Cardiac ventricle fibroblast (primary cell): Measurements from ENCODE around the gene KRTAP10-6. TPM values are rescaled to one million over a fixed set of nuclear protein-coding genes. Genes with fewer than 3 reads are reported as not detected.

ENCODE experiments used
- total RNA-seq: library from RNA; depleted of rRNA; stranded (reverse); fragments of >200 nt; gene quantifications from 2 replicates; pipeline ENCODE4 v1.2.3, GENCODE V29; 2015

Gene KRTAP10-6, protein sequence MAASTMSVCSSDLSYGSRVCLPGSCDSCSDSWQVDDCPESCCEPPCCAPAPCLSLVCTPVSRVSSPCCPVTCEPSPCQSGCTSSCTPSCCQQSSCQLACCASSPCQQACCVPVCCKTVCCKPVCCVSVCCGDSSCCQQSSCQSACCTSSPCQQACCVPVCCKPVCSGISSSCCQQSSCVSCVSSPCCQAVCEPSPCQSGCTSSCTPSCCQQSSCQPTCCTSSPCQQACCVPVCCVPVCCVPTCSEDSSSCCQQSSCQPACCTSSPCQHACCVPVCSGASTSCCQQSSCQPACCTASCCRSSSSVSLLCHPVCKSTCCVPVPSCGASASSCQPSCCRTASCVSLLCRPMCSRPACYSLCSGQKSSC
- total RNA-seq = not detected in 2 replicates

DNA sequence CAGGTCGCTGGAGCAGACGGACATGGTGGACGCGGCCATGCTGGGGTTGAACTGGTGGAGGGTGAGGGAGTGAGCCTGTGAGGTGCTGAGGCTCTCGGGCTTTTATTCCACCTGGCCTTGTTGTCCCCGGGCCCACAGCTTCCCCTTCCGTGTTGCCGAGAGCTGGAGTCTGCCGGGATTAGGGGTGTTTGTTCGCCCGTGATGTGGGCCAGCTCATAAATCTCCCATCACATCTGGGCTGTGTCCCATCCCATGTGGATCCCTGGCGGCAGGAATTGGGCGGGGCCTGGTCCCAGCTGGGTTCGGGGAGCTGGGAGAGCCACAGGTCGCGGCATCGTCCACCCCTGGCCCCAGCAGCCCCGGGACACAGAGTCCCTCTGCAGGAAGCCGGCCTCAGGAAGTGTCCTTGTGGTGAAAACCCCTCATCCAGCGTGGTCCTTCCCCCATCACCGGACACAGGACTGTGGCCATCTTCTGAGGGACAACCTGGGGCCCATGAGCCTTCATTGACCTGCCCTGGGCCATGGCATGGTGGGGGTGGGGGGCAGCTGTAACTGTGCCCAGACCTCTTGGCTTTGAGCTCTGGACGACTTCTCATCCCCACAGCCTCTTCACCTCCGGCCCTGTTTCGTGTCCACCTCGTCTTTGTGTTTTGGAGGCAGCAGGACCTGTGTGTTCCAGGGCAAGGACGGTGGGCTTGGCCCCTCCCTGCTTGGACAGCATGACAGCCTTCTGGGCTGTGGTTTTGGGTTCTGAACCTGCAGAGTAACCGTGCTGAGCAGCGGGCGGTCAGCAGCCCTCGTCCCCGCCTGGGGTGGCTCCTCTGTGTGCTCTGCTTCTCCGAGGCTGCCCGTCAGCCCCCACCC is at the start of gene KRTAP10-6:
TSS of gene KRTAP10-6 (minus strand) at position 60 of the 866 bp plus-strand sequence. CDS start at position 39, 21 bp downstream.

DNA sequence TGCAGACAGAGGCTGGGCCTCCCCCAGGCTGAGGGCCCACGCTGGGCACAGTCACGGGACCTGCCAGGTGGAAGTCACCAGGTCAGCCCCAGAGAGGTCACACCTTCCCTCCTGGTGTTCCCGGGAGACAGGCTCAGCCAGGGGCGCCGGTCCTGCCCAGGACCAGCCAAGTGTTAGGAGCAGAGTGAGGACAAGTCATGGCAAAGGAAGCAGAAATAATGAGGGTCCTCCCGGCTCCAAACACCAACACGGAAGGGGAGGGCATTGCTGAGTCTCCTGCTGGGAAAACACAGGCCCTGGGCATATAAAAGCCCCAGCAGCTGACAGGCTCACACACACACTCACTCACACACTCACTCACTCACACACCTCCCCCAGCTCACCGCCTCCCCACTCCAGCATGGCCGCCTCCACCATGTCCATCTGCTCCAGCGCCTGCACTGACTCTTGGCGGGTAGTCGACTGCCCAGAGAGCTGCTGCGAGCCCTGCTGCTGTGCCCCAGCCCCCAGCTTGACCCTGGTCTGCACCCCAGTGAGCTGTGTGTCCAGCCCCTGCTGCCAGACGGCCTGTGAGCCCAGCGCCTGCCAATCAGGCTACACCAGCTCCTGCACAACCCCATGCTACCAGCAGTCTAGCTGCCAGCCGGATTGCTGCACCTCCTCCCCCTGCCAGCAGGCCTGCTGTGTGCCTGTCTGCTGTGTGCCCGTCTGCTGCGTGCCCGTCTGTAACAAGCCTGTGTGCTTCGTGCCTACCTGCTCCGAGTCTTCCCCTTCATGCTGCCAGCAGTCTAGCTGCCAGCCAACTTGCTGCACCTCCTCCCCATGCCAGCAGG is 44.9 kb upstream of the KRTAP10-6 start, which contains the start of gene KRTAP10-10:
TSS of gene KRTAP10-10 (plus strand) at position 339 of the 833 bp plus-strand sequence. CDS start at position 401, 62 bp downstream.

DNA sequence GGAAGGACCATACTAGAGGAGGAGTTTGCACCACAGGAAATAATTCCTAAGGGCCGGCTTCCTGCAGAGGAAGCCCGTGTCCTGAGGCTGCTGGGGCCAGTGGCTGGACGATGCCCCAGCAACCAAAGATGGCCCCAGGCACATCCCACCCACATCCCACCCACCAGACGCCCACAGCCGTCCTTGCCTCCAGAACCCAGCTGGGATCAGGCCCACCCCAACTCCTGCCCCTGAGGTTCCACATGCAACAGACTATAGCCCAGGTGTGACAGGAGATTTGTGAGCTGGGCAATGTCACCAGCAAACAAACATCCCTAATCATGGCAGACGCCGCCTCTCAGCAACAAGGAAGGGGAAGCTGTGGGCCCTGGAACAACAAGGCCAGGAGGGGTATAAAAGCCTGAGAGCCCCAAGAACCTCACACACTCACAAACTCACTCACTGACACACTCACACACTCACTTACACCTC is 34.4 kb upstream of the KRTAP10-6 start, which contains the start of gene KRTAP10-9:
TSS of gene KRTAP10-9 (plus strand) at position 421 of the 471 bp plus-strand sequence. CDS start 79 bp downstream, outside the sequence.

DNA sequence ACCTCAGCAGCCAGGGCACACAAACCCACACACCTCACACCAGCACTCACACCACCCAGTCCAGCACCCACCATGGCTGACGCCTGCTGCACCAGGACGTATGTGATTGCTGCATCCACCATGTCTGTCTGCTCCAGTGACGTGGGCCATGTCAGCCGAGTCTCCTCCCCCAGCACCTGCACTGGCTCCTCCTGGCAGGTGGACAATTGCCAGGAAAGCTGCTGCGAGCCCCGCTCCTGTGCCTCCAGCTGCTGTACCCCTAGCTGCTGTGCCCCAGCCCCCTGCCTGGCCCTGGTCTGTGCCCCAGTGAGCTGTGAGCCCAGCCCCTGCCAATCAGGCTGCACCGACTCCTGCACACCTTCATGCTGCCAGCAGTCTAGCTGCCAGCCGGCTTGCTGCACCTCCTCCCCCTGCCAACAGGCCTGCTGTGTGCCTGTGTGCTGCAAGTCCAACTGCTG is 19.8 kb upstream of the KRTAP10-6 start, which contains the start of gene KRTAP10-8:
TSS of gene KRTAP10-8 (plus strand) at position 51 of the 458 bp plus-strand sequence. CDS start at position 73, 22 bp downstream.

DNA sequence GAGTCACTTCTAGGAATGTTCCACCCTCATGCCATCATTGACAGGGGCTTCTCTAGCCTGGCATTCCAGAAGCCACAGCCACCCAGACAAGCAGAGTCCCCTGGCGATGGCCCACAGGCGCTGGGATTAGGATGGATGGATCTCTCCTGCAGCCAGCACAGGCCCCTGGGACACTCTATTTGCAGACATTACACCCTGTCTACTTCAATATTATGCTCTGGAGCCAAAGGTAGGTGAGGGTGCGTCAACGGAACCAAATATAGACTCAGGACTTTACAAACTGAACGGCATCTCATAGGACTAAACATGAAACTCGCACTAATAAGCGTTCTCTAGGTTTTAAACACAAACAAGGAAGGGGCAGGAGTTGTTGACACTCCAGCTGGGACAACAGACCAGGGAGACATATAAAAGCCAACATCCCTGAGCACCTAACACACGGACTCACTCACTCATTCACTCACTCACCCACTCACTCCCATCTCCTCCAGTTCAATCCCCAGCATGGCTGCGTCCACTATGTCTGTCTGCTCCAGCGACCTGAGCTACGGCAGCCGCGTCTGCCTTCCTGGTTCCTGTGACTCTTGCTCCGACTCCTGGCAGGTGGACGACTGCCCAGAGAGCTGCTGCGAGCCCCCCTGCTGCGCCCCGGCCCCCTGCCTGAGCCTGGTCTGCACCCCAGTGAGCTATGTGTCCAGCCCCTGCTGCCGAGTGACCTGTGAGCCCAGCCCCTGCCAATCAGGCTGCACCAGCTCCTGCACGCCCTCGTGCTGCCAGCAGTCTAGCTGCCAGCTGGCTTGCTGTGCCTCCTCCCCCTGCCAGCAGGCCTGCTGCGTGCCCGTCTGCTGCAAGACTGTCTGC is 8.0 kb upstream of the KRTAP10-6 start, which contains the start of gene KRTAP10-7:
TSS of gene KRTAP10-7 (plus strand) at position 480 of the 861 bp plus-strand sequence. CDS start at position 505, 25 bp downstream.

DNA sequence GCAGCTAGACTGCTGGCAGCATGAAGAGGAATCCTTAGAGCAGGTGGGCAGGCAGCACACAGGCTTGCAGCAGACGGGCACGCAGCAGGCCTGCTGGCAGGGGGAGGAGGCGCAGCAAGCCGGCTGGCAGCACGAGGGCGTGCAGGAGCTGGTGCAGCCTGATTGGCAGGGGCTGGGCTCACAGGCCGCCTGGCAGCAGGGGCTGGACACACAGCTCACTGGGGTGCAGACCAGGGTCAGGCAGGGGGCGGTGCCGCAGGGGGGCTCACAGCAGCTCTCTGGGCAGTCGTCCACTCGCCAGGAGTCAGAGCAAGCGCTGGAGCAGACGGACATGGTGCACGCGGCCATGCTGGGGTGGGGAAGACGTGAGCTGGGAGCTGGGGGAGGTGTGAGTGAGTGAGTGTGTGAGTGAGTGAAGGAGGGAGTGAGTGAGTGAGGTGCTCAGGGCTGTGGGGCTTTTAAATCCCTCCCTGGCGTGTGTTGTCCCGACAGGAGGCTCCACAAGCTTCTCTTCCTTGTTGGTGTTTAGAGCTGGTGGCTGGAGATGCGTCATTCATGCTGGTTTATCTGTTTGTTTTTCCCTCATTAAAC is 12.0 kb downstream of the KRTAP10-6 start, which contains the start of gene KRTAP10-5:
TSS of gene KRTAP10-5 (minus strand) at position 374 of the 591 bp plus-strand sequence. CDS start at position 348, 26 bp downstream.

DNA sequence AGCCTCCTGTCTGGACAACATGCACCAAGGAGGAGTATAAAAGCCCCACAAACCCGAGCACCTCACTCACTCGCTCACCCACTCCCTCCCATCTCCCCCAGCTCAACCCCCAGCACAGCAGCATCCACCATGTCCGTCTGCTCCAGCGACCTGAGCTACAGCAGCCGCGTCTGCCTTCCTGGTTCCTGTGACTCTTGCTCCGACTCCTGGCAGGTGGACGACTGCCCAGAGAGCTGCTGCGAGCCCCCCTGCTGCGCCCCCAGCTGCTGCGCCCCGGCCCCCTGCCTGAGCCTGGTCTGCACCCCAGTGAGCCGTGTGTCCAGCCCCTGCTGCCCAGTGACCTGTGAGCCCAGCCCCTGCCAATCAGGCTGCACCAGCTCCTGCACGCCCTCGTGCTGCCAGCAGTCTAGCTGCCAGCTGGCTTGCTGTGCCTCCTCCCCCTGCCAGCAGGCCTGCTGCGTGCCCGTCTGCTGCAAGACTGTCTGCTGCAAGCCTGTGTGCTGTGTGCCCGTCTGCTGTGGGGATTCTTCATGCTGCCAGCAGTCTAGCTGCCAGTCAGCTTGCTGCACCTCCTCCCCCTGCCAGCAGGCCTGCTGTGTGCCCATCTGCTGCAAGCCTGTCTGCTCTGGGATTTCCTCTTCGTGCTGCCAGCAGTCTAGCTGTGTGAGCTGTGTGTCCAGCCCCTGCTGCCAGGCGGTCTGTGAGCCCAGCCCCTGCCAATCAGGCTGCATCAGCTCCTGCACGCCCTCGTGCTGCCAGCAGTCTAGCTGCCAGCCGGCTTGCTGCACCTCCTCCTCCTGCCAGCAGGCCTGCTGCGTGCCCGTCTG is 18.5 kb downstream of the KRTAP10-6 start, which contains the start of gene KRTAP10-4:
TSS of gene KRTAP10-4 (plus strand) at position 100 of the 827 bp plus-strand sequence. CDS start at position 130, 30 bp downstream.

DNA sequence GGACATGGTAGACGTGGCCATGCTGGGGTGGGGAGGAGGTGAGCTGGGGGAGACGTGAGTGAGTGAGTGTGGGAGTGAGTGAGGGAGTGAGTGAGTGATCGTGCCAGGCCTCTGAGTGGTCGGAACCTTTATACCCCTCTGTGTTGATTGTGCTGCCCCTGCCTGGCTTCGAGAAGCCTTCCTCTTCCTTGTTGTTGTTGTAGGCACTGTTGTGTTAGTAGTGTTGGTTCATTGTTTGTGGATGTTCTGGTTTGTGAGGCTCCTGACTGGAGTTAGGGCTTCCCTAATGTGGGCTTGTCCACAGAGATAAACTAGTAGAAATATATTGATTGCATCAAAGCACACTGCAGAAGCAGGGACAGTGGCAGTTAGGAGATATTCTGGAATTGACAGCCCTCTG is 33.6 kb downstream of the KRTAP10-6 start, which contains the start of gene KRTAP10-3:
TSS of gene KRTAP10-3 (minus strand) at position 101 of the 400 bp plus-strand sequence. CDS start at position 21, 80 bp downstream.

DNA sequence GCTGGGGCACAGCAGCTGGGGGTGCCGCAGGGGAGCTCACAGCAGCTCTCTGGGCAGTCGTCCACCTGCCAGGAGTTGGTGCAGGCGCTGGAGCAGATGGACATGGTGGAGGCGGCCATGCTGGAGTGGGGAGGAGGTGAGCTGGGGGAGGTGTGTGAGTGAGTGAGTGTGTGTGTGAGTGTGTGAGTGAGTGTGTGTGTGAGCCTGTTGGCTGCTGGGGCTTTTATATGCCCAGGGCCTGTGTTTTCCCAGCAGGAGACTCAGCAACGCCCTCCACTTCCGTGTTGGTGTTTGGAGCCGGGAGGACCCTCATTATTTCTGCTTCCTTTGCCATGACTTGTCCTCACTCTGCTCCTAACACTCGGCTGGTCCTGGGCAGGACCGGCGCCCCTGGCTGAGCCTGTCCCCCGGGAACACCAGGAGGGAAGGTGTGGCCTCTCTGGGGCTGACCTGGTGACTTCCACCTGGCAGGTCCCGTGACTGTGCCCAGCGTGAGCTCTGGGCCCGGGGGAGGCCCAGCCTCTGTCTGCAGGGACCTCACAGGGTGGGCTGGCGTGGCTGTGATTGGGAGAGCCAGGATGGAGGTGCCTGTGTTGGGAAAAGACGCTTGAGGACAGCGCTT is 40.9 kb downstream of the KRTAP10-6 start, which contains the start of gene KRTAP10-2:
TSS of gene KRTAP10-2 (minus strand) at position 166 of the 622 bp plus-strand sequence. CDS start at position 119, 47 bp downstream.

Other genes starting within 250 kb of the KRTAP10-6 start
- not detected in 2 replicates for gene TRPM2, start 238.9 kb downstream of the KRTAP10-6 start, total RNA-seq
- gene LRRC3, start 137.0 kb downstream of the KRTAP10-6 start, total RNA-seq = 3.2 and 4.2 TPM in 2 replicates
- gene KRTAP10-1, start 52.3 kb downstream of the KRTAP10-6 start, total RNA-seq = not detected in 2 replicates
- gene KRTAP10-2, start 41.0 kb downstream of the KRTAP10-6 start, total RNA-seq = not detected in 2 replicates
- not detected in 2 replicates for gene KRTAP10-3, start 33.7 kb downstream of the KRTAP10-6 start, total RNA-seq
- not detected in 2 replicates for gene KRTAP10-4, start 18.8 kb downstream of the KRTAP10-6 start, total RNA-seq
- gene KRTAP10-5, start 11.9 kb downstream of the KRTAP10-6 start, total RNA-seq = not detected in 2 replicates
- not detected in 2 replicates for gene KRTAP10-7, start 8.1 kb upstream of the KRTAP10-6 start, total RNA-seq
- not detected in 2 replicates for gene KRTAP10-8, start 19.6 kb upstream of the KRTAP10-6 start, total RNA-seq
- not detected in 2 replicates for gene KRTAP10-9, start 34.6 kb upstream of the KRTAP10-6 start, total RNA-seq
- gene KRTAP10-10, start 44.9 kb upstream of the KRTAP10-6 start, total RNA-seq = not detected in 2 replicates
- gene KRTAP10-11, start 53.9 kb upstream of the KRTAP10-6 start, total RNA-seq = not detected in 2 replicates
- not detected in 2 replicates for gene KRTAP12-4, start 62.2 kb upstream of the KRTAP10-6 start, total RNA-seq
- gene KRTAP12-3, start 65.4 kb upstream of the KRTAP10-6 start, total RNA-seq = not detected in 2 replicates
- gene KRTAP12-2, start 74.4 kb upstream of the KRTAP10-6 start, total RNA-seq = not detected in 2 replicates
- not detected in 2 replicates for gene KRTAP12-1, start 89.7 kb upstream of the KRTAP10-6 start, total RNA-seq
- not detected in 2 replicates for gene KRTAP10-12, start 104.7 kb upstream of the KRTAP10-6 start, total RNA-seq
- not detected in 2 replicates for gene TSPEAR, start 119.1 kb upstream of the KRTAP10-6 start, total RNA-seq
- 22.3 and 30.2 TPM in 2 replicates for gene UBE2G2, start 209.3 kb upstream of the KRTAP10-6 start, total RNA-seq
- gene SUMO3, start 225.6 kb upstream of the KRTAP10-6 start, total RNA-seq = 66.7 and 80.6 TPM in 2 replicates